ENCODE data around the gene TOX2. TPM values are rescaled to one million over a fixed set of nuclear protein-coding genes. Genes with fewer than 3 reads are reported as not detected.

The TOX2 gene
- total and polyA plus RNA-seq, 2 of the 4 experiments (the other 2 are of a cell fraction), result 1.3 to 17.5 TPM

- no peaks in the 10 kb centered on the region for H3K9me3 ChIP-seq (ENCODE audit: control insufficient read depth, insufficient read depth, low read length)
- peak overlapping the region; percentile 46; the same call in 1 of the 3 replicates for H2BK15ac ChIP-seq (ENCODE audit: low read depth, low read length)
- peak overlapping the region; percentile 9 for H2AK9ac ChIP-seq (replicated peaks; ENCODE audit: low read depth, low read length, poor library complexity)
- peak overlapping the region; percentile 79 for H4K91ac ChIP-seq (ENCODE audit: insufficient read depth, low read depth, low read length)
- H3K4me2 ChIP-seq (ENCODE audit: low read depth, low read length), result no peak overlapping the region
- ChIA-PET CTCF (no interaction called here), POLR2A (ENCODE audit: unreplicated experiment) (no interaction called here)
- H4K5ac ChIP-seq (ENCODE audit: low read depth, low read length), result no peak overlapping the region
- BruUV-seq (replicated peaks), result no TSS peak
- no peak overlapping the region for H3K4me3 ChIP-seq (ENCODE audit: insufficient read depth, low read depth, low read length)
- H2BK20ac ChIP-seq (ENCODE audit: low read depth, low read length), result peak overlapping the region; percentile 94
- H3K27me3 ChIP-seq (ENCODE audit: control insufficient read depth, insufficient read depth, low read length), result no peaks in the 10 kb centered on the region
- peak overlapping the region; percentile 31; the same call in 1 of the 2 replicates for H3K23ac ChIP-seq (ENCODE audit: low read depth, low read length)
- in situ Hi-C loops (cut with MboI; ENCODE audit: low sequenced_read_pairs) (no loop called here), intact Hi-C loops (cut with micrococcal nuclease) (no loop called here), dilution Hi-C loops (cut with HindIII; ENCODE audit: low sequenced_read_pairs, unreplicated experiment) (no loop called here)
- DNase-seq, result no peak
- H2BK120ac ChIP-seq (ENCODE audit: low read depth, low read length), result peak overlapping the region; percentile 86
- peak overlapping the region; percentile 69 for H2AK5ac ChIP-seq (ENCODE audit: low read depth, low read length)
- no peak overlapping the region for H3K9ac ChIP-seq (ENCODE audit: low read depth, low read length)
- H3K4ac ChIP-seq (ENCODE audit: low read depth, low read length), result peak overlapping the region; percentile 87
- peaks cover 32% of the 10 kb centered on the region for H3K9me1 ChIP-seq (ENCODE audit: insufficient read depth, low read length)
- H3K27ac ChIP-seq (ENCODE audit: insufficient read depth, low read length), result peak overlapping the region; percentile 49
- peak overlapping the region; percentile 58 for H3K14ac ChIP-seq (replicated peaks; ENCODE audit: low read depth, low read length)
- peak overlapping the region; percentile 44 for H2BK5ac ChIP-seq (ENCODE audit: low read depth, low read length, poor library complexity, severe bottlenecking)
- H4K20me1 ChIP-seq (ENCODE audit: insufficient read depth, low read length), result peaks cover 5% of the 10 kb centered on the region; the same call in 1 of the 2 replicates
- no peak for ATAC-seq (ENCODE audit: low read depth)
- peak overlapping the region; percentile 57; the same call in 1 of the 2 replicates for H3K18ac ChIP-seq (ENCODE audit: low read depth, low read length)
- WGBS, 2 experiments (ENCODE audit: extremely low coverage in 2 of 2, insufficient read length in 1 of 2), result no CpG with 5 or more reads among the region's 5 CpGs
- TF ChIP-seq CEBPB (IDR thresholded peaks at IDR 0.05; ENCODE audit: low read depth, low read length) (no peak), MXI1 (IDR thresholded peaks at IDR 0.05; ENCODE audit: borderline replicate concordance, low read depth, low read length) (no peak), NFE2L2 (IDR thresholded peaks at IDR 0.05; ENCODE audit: low read depth, low read length) (no peak), FOS (IDR thresholded peaks at IDR 0.05; ENCODE audit: low read depth, low read length) (no peak), RCOR1 (IDR thresholded peaks at IDR 0.05; ENCODE audit: insufficient replicate concordance, low read length) (no peak), RAD21 (IDR thresholded peaks at IDR 0.05; ENCODE audit: low read length) (no peak), POLR2A (IDR thresholded peaks at IDR 0.05; ENCODE audit: low read depth, low read length) (no peak), RFX5 (IDR thresholded peaks at IDR 0.05; ENCODE audit: low read depth, low read length) (no peak), CHD1 (IDR thresholded peaks at IDR 0.05; ENCODE audit: low read depth, low read length) (no peak), CTCF (conservative IDR thresholded peaks at IDR 0.05; ENCODE audit: low read depth, low read length) (no peak), MAZ (IDR thresholded peaks at IDR 0.05; ENCODE audit: borderline replicate concordance, low read depth, low read length) (no peak), SMC3 (IDR thresholded peaks at IDR 0.05; ENCODE audit: low read depth, low read length) (no peak), BHLHE40 (IDR thresholded peaks at IDR 0.05; ENCODE audit: low read depth, low read length) (no peak), MAFK (IDR thresholded peaks at IDR 0.05; ENCODE audit: low read depth, low read length) (no peak)
- TF ChIP-seq, protein P1, sequence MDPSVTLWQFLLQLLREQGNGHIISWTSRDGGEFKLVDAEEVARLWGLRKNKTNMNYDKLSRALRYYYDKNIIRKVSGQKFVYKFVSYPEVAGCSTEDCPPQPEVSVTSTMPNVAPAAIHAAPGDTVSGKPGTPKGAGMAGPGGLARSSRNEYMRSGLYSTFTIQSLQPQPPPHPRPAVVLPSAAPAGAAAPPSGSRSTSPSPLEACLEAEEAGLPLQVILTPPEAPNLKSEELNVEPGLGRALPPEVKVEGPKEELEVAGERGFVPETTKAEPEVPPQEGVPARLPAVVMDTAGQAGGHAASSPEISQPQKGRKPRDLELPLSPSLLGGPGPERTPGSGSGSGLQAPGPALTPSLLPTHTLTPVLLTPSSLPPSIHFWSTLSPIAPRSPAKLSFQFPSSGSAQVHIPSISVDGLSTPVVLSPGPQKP (IDR thresholded peaks at IDR 0.05; ENCODE audit: borderline replicate concordance, low read depth, low read length), result no peak
- TF ChIP-seq, protein P2, sequence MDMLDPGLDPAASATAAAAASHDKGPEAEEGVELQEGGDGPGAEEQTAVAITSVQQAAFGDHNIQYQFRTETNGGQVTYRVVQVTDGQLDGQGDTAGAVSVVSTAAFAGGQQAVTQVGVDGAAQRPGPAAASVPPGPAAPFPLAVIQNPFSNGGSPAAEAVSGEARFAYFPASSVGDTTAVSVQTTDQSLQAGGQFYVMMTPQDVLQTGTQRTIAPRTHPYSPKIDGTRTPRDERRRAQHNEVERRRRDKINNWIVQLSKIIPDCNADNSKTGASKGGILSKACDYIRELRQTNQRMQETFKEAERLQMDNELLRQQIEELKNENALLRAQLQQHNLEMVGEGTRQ (IDR thresholded peaks at IDR 0.05; ENCODE audit: low read depth, low read length), result no peak
- no peak overlapping the region for H2AFZ ChIP-seq (replicated peaks; ENCODE audit: low read length, poor library complexity)
- H3K56ac ChIP-seq (ENCODE audit: extremely low read depth, insufficient read depth, low read length), result peak overlapping the region; percentile 63; the same call in 1 of the 2 replicates
- peaks cover 9% of the 10 kb centered on the region for H3K4me1 ChIP-seq (ENCODE audit: control insufficient read depth, insufficient read depth, low read length)
- peaks cover 42 to 85% of the 10 kb centered on the region in 2 experiments for H3K79me1 ChIP-seq (ENCODE audit: low read depth in 1 of 2, low read length in 2 of 2)
- H4K8ac ChIP-seq (ENCODE audit: low read depth in 2 of 2, low read length in 2 of 2), result peak overlapping the region; percentile 11 to 73; a peak in 3 of 4 replicates
- H3K36me3 ChIP-seq (ENCODE audit: control insufficient read depth, insufficient read depth, low read length), result peaks cover 2% of the 10 kb centered on the region; the same call in 1 of the 2 replicates
Measured at GRCh38 chr20:43974695-43975094, 60.0 kb downstream of the TOX2 start.

All from IMR-90 (cell line).